NCI-H510A treated with DMSO at 0.1 percent for 48 hours (cell line): ENCODE data around the gene SPRED3.
"Not testable (repeated sequence)": the region's sequence is repeated elsewhere in the genome, so short reads cannot be mapped to it uniquely, and the experiment has no call there.

Experiments used
- DNase-seq: peaks from one replicate; lab custom pipeline; 2025; lab: John Stamatoyannopoulos, UW

The SPRED3 gene

GRCh38 chr19:38417544-38418506 is 29.3 kb downstream of the SPRED3 start:
- DNase-seq = peak; percentile 34

DNA sequence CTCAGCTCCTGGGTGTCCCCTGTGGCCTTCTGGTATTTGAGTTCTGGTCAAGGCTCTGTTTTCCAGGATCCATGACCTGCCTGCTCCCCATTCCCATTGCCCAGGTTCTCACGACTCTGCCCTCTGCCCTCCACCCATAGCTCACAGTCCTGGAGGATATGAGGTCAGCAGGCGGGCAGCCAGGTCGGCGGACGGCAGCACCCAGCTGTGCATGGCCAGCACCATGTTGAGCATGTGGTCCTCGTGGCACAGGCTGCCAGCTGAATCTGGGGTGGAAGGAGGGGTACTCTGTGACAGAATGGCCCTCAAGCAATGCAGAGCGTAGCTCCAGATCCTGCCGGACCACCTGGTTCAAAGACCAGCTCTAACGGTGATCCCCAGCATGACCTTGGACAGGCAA is 32.4 kb downstream of the SPRED3 start:
- DNase-seq = no peak

DNA sequence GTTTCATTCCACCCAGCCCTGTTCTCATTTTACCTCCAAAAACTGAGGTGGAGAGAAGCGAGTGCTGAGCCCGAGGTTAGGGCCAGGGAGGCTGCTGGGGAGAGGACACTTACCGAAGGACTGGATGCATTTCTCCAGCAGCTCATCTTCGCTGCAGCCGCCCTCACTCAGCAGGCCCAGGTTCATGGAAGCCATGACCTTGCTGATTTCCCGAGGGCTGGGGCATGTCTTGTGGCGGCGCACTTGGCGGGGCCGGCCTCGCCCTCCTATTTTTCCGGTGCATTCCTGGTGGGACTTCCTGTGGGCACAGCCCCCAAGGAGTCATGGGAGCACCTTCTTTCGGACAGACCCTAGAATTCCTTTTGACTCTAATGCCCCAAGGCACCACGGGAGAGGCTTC is 33.4 kb downstream of the SPRED3 start:
- DNase-seq = no peak

- DNase-seq = no peak
These were observed 33.9 kb downstream of the SPRED3 start for GRCh38 chr19:38422438-38422837.

DNA sequence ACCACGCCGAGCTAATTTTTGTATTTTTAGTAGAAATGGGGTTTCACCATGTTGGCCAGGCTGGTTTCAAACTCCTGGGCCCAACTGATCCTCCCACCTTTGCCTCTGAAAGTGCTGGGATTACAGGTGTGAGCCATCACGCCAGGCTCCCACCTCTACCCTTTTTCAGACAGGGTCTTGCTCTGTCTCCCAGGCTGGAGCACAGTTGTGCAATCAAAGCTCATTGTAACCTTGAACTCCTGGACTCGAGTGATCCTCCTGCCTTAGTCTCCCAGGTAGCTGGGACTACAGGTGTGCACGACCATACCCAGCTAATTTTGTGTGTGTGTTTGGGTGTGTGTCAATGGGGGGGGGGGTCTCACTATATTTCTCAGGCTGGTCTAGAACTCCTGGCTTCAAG is 35.8 kb downstream of the SPRED3 start:
- no peak for DNase-seq

- DNase-seq = no peak
These were observed 36.8 kb downstream of the SPRED3 start for GRCh38 chr19:38425222-38425809.

- DNase-seq = no peak
These were observed 37.4 kb downstream of the SPRED3 start, which contains the start of gene RASGRP4 for GRCh38 chr19:38425810-38426466. RASGRP4 (minus strand) TSS chr19:38426219; CDS start chr19:38426091, 128 bp downstream.

- DNase-seq = not testable (repeated sequence)
These were observed 38.7 kb downstream of the SPRED3 start for GRCh38 chr19:38427035-38427677.

DNA sequence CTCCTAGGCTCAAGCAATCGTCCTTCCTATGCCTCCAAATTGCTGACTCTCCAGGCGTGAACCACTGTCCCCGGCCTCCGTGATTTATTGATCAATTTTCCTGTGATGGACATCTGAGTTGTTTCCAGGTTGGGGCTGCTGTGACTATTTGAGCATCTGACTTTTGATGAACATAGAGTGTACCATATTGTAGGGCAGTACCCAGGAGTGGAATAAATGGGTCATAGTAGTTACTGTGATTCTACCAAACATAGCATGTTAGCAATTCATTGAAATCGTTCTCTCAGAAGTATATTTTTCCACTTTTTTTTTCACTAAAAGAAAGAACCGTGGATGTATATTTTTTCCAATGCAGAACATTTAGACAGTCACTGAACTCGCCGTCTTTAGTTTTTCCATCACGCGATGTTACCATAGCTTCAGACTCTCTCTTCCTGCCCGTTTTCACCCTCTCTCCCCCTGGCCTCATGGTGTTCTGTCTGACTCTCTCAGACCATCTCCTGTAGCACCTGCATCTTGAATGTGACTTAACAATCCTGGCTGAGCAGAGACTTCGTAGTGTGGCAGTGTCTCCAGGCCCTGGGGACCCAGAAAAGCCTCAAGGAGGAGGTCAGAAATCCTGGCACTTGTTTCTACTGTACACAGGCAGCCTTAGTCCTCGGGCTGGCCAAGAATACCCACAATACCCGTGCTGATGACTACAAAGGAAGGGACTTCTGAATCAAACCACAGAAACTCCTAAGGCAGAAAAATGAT is 40.7 kb downstream of the SPRED3 start:
- DNase-seq = no peak

- no peak for DNase-seq
These were observed 41.3 kb downstream of the SPRED3 start for GRCh38 chr19:38429811-38430156.

GRCh38 chr19:38430931-38431330 is 42.4 kb downstream of the SPRED3 start:
- DNase-seq = no peak

DNA sequence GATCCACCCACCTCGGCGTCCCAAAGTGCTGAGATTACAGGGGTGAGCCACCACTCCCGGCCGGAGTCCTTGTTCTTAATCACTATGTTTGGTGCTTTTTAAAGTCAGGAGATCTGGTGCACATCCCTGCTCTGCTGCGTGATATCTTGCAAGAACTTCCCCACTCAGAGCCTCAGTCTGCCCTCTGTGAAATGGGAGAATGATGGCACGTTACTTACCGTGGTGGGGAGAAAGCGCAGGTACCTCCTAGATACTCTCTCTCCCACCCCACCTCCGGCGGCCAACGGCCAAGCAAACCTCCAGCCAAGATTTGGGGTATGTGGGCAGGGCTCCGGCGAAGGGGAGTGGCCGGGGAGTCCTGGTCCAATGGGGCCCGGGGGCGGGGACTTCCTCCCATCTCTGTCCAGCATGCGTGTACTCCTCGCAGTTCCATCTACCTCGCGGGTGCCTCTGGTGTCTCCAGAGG is 44.8 kb downstream of the SPRED3 start, which contains the start of gene RYR1:
Gene RYR1, plus strand, starts transcription at position 424 of the 466 bp plus-strand sequence. CDS start 139 bp downstream, outside the sequence.
- no peak for DNase-seq

DNA sequence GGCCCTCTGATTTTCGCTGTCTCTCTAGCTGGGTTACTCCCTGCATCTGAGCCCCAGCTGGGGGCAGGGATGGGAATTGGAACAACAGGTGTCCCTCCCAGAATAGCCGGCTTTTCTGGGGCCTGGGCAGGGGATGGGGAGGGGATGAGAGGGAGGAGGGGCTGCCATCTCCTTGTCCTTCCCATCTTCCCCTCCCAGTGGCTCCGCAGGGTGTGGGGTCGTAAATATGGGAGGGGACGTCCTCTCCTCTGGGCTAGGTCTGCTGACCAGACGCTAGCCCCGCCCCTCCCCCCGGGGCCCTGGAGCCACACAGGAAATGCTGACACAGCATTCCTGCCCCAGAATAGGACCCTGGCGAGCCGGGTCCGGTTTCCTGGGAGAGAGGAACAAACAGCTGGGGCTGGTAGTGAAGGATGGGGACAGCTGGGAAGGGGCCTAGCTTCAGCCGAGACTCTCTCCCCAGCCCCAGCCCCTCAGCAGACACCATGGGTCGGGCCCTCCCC is 46.1 kb downstream of the SPRED3 start:
- DNase-seq = no peak

DNA sequence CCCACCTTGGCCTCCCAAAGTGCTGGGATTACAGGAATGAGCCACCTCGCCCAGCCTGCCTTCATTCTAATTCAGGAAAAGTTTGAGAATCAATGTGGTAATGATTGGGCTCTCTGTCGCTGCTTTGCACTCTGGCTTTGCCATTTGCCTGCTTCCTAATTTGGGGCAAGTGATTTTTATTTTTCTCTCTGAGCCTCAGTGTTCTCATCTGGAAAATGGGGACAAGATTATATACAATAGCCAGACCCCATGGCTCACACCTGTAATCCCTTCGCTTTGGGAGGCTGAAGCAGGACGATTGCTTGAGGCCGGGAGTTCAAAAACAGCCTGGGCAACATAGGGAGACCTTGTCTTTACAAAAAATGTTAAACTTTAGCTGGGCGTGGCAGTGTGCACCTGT is 48.8 kb downstream of the SPRED3 start:
- DNase-seq = no peak

- DNase-seq = no peak
These were observed 49.4 kb downstream of the SPRED3 start for GRCh38 chr19:38437917-38438316.

GRCh38 chr19:38440592-38440991 is 52.1 kb downstream of the SPRED3 start:
- DNase-seq = no peak

DNA sequence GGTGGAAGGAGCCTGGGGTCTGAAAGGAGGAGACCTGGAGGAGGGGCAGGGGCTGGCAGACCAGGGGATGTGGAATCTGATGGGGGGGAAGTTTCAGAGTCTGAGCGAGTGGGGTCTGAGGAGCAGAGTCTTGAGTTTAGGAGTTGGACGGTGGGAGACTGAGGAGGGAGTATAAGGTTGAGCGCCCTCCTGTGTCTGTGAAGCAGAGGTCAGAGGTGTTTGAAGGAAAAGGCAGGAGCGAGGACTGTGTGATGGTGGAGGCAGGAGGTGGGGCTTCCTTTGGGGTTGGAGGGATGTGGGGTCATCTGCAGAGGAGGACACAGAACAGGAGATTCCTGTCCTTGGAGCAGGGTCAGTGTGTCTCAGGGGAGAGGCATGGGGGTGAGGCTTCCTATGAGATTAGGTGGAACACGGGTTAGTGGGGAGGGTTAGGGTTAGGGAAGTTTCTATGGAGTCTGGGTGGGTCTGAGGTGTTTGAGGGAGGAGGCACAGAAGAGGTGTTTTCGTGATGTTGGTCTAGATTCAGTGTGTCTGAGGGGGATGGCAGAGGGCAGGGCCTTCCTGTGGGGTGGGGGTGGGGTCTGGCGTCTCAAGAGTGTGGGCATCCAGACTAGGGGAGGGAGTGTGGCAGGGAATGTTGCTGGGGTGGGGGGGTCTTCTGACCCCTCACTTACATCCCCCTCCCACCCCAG is 53.3 kb downstream of the SPRED3 start:
- no peak for DNase-seq

DNA sequence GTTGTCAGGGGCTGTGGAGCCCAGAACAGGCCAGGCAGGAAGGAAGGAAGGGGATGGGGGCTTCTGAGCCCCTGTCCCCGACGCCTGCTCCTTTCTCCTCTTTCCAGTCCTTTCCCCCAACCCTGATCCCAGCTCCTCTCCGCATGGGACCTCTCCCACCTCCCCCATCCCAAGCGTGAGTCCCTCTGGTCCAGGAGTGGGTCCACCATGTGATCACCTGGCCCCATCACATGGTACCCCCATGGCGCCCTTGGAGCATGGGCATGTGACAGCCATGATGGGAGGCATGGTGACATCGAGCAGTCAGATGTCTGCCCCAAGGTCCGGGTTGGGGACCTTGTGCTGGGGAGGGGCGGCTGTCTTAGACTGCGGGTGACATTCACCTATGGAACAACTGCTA is 54.2 kb downstream of the SPRED3 start:
- DNase-seq = no peak

DNA sequence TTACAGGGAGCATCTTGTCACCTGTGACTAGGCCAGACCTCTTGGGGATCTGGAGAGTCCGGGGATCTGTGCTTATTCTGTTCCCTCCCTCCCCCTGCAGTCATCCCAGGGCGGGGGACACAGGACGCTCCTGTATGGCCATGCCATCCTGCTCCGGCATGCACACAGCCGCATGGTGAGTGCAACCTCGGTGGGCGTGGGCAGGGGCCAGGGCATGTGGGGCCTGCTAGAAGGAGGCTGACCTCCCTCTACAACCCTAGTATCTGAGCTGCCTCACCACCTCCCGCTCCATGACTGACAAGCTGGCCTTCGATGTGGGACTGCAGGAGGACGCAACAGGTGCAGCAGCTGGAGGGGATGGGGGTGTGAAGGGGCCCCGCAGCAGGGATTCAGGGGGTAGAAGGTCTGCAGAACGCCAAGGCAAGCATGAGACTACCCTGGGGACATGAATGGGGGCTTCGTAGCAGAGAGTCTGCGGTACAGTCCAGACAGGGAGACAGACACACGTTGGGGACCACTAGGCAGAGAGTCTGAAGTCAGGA is 55.0 kb downstream of the SPRED3 start:
- no peak for DNase-seq

DNA sequence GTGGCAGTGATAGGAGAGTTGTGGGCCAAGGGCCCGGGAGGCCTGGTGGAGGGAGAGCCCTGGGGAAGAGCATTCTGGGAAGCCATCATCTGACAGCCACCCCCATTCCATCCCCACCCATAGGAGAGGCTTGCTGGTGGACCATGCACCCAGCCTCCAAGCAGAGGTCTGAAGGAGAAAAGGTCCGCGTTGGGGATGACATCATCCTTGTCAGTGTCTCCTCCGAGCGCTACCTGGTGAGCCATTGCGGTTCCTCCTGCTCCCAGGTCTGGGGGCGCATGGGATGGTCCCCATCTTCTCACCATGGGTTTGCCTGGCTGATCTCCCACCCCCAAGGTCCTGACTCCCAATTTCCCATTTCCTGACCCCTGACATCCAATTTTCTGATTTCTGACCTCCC is 55.5 kb downstream of the SPRED3 start:
- no peak for DNase-seq
